ENCODE data around the gene ZBTB7B. TPM values are rescaled to one million over a fixed set of nuclear protein-coding genes. Genes with fewer than 3 reads are reported as not detected.

Gene ZBTB7B
- total RNA-seq, 1 experiment from 2014 or later = 15.3 TPM

DNA sequence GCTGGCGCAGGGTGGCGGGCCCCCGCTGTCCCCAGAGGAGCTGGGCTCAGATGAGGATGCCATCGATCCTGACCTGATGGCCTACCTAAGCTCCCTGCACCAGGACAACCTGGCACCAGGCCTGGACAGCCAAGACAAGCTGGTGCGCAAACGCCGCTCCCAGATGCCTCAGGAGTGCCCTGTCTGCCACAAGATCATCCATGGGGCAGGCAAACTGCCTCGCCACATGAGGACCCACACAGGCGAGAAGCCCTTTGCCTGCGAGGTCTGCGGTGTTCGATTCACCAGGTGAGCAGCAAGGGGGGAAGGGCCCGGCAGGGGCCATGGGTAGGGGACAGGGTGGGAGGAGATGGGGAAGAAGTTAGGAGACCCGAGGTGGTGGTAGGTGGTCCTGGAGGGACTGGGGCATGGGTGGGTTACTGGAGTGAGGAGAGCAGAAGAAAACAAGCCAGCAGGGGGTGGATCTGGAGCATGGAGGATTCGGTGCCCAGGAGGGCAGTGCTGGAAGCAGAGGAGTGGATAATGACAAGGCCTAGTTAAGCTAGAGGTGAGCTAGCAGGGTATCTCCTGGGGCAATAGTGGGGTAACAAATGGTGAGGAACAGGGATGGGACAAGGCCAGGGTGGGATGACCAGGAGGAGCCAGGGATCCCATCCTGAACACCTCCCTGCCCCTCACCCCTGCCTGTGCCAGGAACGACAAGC lies 13.1 kb downstream of the ZBTB7B start:
- Histone ChIP-seq H3K27ac (no peak overlapping the region), H3K9me3 (replicated peaks) (no peaks in the 10 kb centered on the region), H3K36me3 (peaks cover 13% of the 10 kb centered on the region), H3K4me3 (no peak overlapping the region), H3K4me1 (replicated peaks) (peaks cover 20% of the 10 kb centered on the region), H3K27me3 (replicated peaks) (no peaks in the 10 kb centered on the region)
- no peak for DNase-seq (ENCODE audit: low read depth in 1 of 2, low spot score in 2 of 2)

DNA sequence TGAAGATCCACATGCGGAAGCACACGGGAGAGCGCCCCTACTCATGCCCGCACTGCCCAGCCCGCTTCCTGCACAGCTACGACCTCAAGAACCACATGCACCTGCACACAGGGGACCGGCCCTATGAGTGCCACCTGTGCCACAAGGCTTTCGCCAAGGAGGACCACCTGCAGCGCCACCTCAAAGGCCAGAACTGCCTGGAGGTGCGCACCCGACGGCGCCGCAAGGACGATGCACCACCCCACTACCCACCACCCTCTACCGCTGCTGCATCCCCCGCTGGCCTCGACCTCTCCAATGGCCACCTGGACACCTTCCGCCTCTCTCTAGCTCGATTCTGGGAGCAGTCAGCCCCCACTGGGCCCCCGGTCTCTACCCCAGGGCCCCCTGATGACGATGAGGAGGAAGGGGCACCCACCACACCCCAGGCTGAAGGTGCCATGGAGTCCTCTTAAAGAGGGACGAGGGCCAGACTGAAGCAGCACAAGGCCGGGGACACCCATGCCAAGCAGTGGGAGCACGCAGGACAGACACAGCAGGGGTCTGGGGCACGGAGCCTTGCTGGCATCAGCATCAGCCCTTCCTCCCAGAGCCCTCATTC lies 13.7 kb downstream of the ZBTB7B start:
- peaks cover 13% of the 10 kb centered on the region for H3K36me3 ChIP-seq
- H3K27ac ChIP-seq = peak overlapping the region; percentile 59
- no peaks in the 10 kb centered on the region for H3K27me3 ChIP-seq (replicated peaks)
- no peaks in the 10 kb centered on the region for H3K9me3 ChIP-seq (replicated peaks)
- no peak for DNase-seq (ENCODE audit: low read depth in 1 of 2, low spot score in 2 of 2)
- H3K4me3 ChIP-seq = no peak overlapping the region
- H3K4me1 ChIP-seq (replicated peaks) = peaks cover 20% of the 10 kb centered on the region

DNA sequence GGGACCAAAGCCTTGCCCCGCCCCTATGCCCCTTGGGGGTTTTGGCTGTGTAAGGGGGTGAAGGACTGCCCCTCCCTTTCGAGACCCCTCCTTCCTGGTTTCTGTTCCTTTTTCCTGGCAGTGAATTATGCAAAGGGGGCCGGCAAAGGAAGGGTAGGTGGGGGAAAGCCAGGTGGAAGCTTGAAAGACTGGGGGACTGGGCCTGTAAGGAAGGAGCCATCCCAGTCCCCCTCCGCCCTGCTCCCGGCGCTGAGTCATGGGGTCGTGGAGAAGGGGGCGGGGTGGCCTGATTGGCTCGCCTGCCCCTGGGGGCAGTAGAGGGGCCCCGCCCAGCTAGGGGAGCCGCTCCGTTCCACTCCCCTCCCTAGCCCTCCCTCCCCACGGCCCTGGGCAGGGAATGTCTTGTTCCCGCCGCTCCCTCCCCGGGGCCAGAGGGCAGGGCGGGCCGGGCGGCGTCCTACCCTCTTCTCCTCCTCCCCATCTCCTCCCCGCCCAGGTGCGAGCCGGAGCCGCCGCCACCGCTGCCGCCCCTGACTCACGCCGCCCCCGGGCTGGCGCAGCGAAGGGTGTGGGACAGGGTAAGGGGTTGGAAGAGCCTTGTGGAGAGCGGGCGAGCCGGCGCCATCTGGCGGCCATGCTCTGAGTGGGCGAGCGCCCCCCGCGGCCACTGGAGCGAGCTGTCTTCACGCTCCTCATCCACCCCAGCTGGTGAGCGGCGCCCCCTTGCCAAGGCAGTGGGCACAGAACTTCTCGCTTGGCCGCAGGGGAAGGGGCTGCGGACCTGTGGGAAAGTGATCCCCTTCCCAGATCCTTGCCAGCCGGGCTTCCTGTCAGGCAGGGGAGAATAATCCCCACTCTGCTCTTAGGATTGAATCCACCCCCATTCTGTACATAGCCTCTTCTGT lies 14.7 kb downstream of the ZBTB7B start:
- Histone ChIP-seq H3K27ac (peak overlapping the region; percentile 59), H3K36me3 (peaks cover 13% of the 10 kb centered on the region), H3K4me3 (peak overlapping the region; percentile 42), H3K9me3 (replicated peaks) (no peaks in the 10 kb centered on the region), H3K27me3 (replicated peaks) (no peaks in the 10 kb centered on the region), H3K4me1 (replicated peaks) (peaks cover 20% of the 10 kb centered on the region)
- peak; percentile 92 to 94 for DNase-seq (ENCODE audit: low read depth in 1 of 2, low spot score in 2 of 2)

DNA sequence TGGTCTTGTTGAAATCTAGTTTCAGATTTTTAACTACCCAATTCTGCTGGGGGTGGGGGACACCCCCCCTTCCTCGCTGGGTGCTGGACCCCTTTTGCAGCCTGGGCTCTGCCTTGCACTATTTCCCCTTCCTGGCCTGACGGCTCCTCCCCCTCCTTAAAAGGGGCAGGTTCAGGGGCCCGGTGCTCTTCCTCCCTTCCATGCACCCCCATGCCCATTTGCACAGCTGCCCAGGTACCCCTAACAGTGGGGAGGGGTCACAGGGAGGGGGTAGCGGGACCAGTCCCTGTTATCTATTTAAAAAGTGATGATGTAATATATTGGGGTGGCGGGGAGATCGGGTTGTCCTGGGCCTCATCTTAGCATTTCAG lies 15.3 kb downstream of the ZBTB7B start:
- Histone ChIP-seq H3K27ac (no peak overlapping the region), H3K27me3 (replicated peaks) (no peaks in the 10 kb centered on the region), H3K9me3 (replicated peaks) (no peaks in the 10 kb centered on the region), H3K4me3 (peak overlapping the region; percentile 42), H3K4me1 (replicated peaks) (peaks cover 20% of the 10 kb centered on the region), H3K36me3 (peaks cover 13% of the 10 kb centered on the region)
- no peak for DNase-seq (ENCODE audit: low read depth in 1 of 2, low spot score in 2 of 2)

DNA sequence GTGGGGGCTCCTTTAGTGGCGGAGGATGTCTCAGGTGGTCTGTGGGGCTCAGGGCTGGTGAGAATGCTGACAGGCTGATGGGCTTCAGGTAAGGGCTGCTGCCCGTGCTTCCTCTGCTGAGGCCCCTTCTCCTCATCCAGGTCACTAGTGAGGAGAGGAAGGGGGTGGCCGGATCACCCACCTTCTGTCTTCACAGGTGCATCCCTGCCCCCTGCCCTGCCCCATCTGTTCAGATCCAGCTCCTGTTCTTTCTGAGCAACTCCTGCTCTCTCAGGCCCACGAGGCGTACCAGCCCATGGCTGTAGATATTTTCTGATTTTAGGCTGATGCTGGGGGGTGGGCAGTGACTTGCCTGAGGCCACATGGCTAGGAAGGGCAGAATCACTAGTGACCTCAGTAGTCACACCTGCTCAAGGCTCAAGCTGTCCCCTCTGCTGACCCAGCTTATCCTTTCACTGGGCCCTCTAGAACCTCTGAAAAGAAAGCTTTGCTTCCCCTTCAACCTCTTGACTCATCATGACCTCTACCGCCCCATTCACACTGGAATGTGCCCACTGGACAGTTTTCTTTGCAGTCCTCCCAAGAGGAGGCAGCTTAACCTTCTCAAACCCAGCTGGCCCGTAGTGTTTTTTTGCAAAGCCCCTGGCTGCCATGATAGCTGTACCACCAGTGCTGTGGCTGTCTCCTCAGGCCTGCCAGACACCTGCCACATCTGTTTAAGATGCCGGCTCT lies 16.2 kb downstream of the ZBTB7B start:
- H3K27ac ChIP-seq = no peak overlapping the region
- peaks cover 20% of the 10 kb centered on the region for H3K4me1 ChIP-seq (replicated peaks)
- no peaks in the 10 kb centered on the region for H3K27me3 ChIP-seq (replicated peaks)
- peaks cover 13% of the 10 kb centered on the region for H3K36me3 ChIP-seq
- H3K4me3 ChIP-seq = no peak overlapping the region
- no peaks in the 10 kb centered on the region for H3K9me3 ChIP-seq (replicated peaks)
- no peak for DNase-seq (ENCODE audit: low read depth in 1 of 2, low spot score in 2 of 2)

DNA sequence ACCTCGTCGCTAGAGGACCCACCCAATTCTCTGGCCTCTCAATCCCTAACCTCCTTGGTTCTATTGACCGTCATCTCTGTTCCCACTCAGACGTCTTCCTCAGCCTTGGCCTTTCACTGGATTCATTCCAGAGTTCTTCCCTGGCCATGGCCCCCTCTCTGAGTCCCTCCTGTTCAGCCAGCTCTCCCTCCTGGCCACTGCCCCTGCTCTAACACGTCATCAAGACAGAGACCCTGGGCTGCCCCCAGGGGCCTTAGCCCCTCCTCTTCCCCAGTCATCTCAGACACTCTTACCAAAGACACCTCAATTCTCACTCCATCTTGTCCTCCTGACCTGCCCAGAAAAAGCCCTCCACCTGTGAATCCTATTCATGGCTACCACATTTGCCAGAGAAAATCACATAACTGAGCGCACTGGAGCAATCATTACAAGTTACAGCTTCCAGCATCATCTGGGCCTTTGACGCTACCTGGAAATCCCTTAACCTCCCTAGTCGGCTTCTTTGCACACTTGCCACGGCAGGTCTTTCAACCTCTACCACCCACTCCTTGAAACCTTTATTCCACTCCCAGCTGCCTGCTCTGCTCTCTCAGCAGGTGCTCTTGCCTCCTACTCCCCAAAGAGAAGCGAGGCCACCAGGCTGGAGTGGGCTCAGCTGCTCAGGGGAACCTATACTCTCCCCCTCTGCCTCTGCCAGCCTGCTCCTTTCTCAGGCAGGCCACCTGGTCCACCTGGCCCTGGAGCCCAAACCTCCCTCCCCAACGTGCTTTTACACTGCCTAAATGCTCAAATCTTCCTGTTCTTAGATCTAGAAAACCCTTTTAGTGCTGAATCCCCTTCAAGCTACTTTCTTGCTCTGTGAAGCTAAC lies 17.0 kb downstream of the ZBTB7B start:
- no peak for DNase-seq (ENCODE audit: low read depth in 1 of 2, low spot score in 2 of 2)
- H3K27ac ChIP-seq = no peak overlapping the region
- no peaks in the 10 kb centered on the region for H3K9me3 ChIP-seq (replicated peaks)
- peaks cover 20% of the 10 kb centered on the region for H3K4me1 ChIP-seq (replicated peaks)
- H3K4me3 ChIP-seq = no peak overlapping the region
- peaks cover 13% of the 10 kb centered on the region for H3K36me3 ChIP-seq
- H3K27me3 ChIP-seq (replicated peaks) = no peaks in the 10 kb centered on the region

DNA sequence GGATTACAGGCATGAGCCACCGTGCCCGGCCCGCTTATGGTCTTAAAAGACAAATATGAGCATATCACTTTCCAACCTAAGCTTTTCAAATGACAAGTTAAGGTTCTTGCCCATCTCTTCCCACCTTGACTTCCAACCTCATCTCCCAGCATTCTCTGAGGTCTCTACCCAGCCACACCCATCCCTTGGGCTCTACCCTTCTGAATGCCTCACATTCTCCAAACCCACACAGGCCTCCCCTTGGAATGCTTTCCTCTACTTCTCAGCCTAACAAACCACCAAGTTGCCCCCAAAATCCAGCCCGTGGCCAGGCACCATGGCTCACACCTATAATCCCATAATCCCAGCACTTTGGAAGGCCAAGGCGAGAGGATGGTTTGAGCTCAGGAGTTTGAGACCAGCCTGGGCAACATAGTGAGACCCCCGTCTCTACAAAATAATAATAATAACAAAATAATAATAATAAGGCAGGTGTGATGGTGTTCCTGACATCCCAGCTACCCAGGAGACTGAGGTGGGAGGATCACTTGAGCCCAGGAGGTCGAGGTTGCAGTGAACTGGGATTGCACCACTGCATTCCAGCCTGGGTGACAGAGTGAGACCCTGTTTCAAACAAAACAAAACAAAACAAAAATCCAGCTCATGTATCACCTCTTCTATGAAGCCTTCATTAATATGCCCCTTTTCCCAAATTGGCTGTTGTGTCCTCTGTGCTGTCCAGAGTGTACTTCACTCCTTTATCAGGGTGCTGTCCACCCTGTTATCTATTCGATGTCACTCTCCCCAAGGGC lies 19.7 kb downstream of the ZBTB7B start:
- Histone ChIP-seq H3K9me3 (replicated peaks) (no peaks in the 10 kb centered on the region), H3K27ac (no peak overlapping the region), H3K36me3 (no peaks in the 10 kb centered on the region), H3K4me3 (no peak overlapping the region), H3K27me3 (replicated peaks) (no peaks in the 10 kb centered on the region), H3K4me1 (replicated peaks) (peaks cover 19% of the 10 kb centered on the region)
- no peak for DNase-seq (ENCODE audit: low read depth in 1 of 2, low spot score in 2 of 2)

DNA sequence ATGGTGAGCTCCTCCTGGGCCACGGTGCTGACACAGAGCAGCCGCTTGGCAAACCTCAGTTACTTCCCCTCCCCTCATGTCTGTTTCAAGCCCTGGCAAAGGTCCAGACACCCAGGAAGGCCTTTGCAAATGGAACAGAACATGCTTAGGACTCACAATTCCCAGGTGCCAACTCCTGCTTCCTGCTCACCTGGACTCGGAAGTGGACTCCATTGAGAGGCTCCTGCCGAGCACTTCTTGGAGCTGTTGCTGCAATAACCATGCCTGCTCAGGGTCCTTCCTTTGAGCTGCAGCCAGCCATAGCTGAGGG lies 20.3 kb downstream of the ZBTB7B start:
- H3K9me3 ChIP-seq (replicated peaks) = no peaks in the 10 kb centered on the region
- no peak overlapping the region for H3K4me3 ChIP-seq
- DNase-seq (ENCODE audit: low read depth in 1 of 2, low spot score in 2 of 2) = no peak
- no peaks in the 10 kb centered on the region for H3K36me3 ChIP-seq
- peaks cover 14% of the 10 kb centered on the region for H3K4me1 ChIP-seq (replicated peaks)
- no peaks in the 10 kb centered on the region for H3K27me3 ChIP-seq (replicated peaks)
- no peak overlapping the region for H3K27ac ChIP-seq

DNA sequence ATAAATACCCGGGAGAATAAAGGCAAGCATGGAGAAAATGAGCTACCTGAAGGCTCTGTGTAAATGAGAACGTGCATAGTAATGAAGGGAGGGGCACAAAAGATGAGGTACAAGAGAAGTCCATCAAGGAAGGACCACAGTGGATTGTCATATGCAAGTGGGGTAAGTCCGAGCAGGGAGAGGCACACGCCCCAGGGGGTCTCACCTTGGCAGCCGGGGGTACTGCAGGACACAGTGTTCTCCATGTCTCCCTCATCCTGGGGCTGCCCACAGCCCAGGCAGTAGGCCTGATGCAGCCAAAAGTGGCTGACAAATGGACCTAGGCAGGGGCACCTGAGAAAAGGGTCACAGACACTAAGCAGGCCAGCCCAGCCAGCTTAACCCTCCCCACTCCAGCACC lies 21.0 kb downstream of the ZBTB7B start:
- Histone ChIP-seq H3K9me3 (replicated peaks) (no peaks in the 10 kb centered on the region), H3K27me3 (replicated peaks) (no peaks in the 10 kb centered on the region), H3K27ac (no peak overlapping the region), H3K4me3 (no peak overlapping the region), H3K36me3 (no peaks in the 10 kb centered on the region), H3K4me1 (replicated peaks) (peaks cover 11% of the 10 kb centered on the region)
- no peak for DNase-seq (ENCODE audit: low read depth in 1 of 2, low spot score in 2 of 2)

DNA sequence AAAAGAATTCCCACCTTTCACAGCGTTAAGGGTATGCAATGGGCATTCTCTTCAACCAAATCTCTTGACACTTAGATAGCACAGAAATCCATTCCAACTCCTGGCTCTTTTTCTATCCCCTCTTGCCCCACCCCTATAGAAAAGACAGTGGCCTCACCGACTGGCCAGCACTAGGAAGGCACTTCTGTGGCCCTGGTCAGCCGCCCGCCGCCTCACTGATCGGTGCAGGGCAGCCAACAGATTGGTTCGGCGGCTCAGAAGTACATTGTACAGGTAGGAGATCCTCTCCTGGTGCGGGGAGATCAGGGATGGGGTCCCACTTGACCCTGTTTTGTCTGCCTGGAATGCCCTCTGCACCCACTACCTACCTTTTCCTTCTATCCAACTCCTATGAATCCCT lies 21.7 kb downstream of the ZBTB7B start:
- H3K9me3 ChIP-seq (replicated peaks) = no peaks in the 10 kb centered on the region
- no peak for DNase-seq (ENCODE audit: low read depth in 1 of 2, low spot score in 2 of 2)

DNA sequence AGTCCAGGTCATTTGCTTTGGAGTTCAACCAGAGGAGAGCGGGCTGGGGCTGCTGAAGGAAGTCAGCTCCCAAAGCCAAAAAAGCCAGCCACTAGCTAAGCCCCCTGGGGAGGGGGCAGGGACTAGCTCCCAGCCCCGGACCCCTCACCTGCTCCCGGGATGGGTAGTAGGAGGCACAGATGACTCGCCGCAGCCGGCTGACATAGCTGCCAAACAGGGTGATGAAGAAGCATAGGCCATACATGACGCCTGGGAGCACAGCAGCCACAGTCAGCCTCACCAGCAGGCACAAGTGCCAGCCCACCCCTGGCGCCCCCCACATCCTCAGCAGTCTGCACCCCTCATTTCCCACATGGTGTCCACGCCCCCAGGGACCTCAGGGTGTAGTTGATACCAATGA lies 23.6 kb downstream of the ZBTB7B start:
- Histone ChIP-seq H3K27me3 (replicated peaks) (no peaks in the 10 kb centered on the region), H3K4me1 (replicated peaks) (peaks cover 6% of the 10 kb centered on the region), H3K4me3 (no peak overlapping the region), H3K9me3 (replicated peaks) (no peaks in the 10 kb centered on the region), H3K36me3 (no peaks in the 10 kb centered on the region), H3K27ac (no peak overlapping the region)
- DNase-seq (ENCODE audit: low read depth in 1 of 2, low spot score in 2 of 2) = no peak

More for the DNA sequence above, 21.7 kb downstream of the ZBTB7B start:
- no peaks in the 10 kb centered on the region for H3K36me3 ChIP-seq
- no peak overlapping the region for H3K4me3 ChIP-seq
- H3K27ac ChIP-seq = no peak overlapping the region
- H3K27me3 ChIP-seq (replicated peaks) = no peaks in the 10 kb centered on the region
- peaks cover 6% of the 10 kb centered on the region for H3K4me1 ChIP-seq (replicated peaks)

DNA sequence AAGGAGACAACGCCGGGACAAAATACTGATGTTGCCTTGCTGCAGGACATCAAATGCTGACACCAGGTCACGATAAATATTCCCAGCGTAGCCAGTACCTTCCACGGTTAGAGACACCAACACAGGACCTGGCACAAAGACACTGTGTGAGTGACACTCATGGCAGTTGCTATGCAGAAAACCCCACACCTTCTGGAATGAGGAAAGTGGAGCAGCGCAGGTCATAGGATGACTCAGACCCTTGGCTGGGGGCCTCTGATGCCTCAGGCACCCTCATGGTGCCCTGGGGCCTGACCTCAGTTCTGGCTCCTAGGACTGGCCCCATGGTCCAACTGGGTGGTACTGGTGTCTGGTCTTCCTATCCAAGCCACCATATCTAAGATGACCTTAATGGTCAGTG lies 24.0 kb downstream of the ZBTB7B start:
- DNase-seq (ENCODE audit: low read depth in 1 of 2, low spot score in 2 of 2) = peak in 1 of 2 experiments; percentile 18
- no peak overlapping the region for H3K27ac ChIP-seq

More for the DNA sequence above, 24.0 kb downstream of the ZBTB7B start:
- Histone ChIP-seq H3K4me3 (no peak overlapping the region), H3K4me1 (replicated peaks) (peaks cover 6% of the 10 kb centered on the region), H3K9me3 (replicated peaks) (no peaks in the 10 kb centered on the region), H3K36me3 (no peaks in the 10 kb centered on the region), H3K27me3 (replicated peaks) (no peaks in the 10 kb centered on the region)

Data from SJSA1 (cell line).